Breast epithelium (tissue), 3 donors: Measurements from ENCODE around the gene SSR2.

ENCODE experiments used
- CTCF ChIP-seq, 3 donors: fragments of 450-650 bp; IDR thresholded peaks; one replicate each; pipeline ENCODE4 v1.5.1; 2016 to 2017; ENCODE audit warnings: antibody characterized with exemption in 3 of 3, mild to moderate bottlenecking in 3 of 3, moderate library complexity in 3 of 3
- POLR2A ChIP-seq: fragments of 450-650 bp; IDR thresholded peaks from one replicate; pipeline ENCODE4 v1.6.1; 2016; ENCODE audit warnings: antibody characterized with exemption, mild to moderate bottlenecking, moderate library complexity

GRCh38 chr1:156062189-156062588 is 41.4 kb upstream of the SSR2 start:
- TF ChIP-seq POLR2A (no peak), CTCF (IDR thresholded peaks at IDR 0.05) (no peak)
